Sigmoid colon (tissue), 7 donors: ENCODE results near the gene TSPAN32. TPM values are rescaled to one million over a fixed set of nuclear protein-coding genes. Genes with fewer than 3 reads are reported as not detected.

ENCODE experiments used
- DNase-seq: peaks from one replicate; pipeline ENCODE4 v3.0.0-alpha.2; 2019
- H3K27ac ChIP-seq, 4 donors: fragments of 200-600 bp; sonication (generic); one replicate each; pipeline ENCODE4 v1.5.1; 2016 to 2019; ENCODE audit warnings: mild to moderate bottlenecking in 1 of 4
- H3K27me3 ChIP-seq, 3 donors: fragments of 200-600 bp; sonication (generic); one replicate each; pipeline ENCODE4 v1.5.1; 2019; ENCODE audit warnings: mild to moderate bottlenecking in 1 of 3
- H3K36me3 ChIP-seq, 4 donors: fragments of 200-600 bp; sonication (generic); one replicate each; pipeline ENCODE4 v1.5.1; 2016 to 2019
- H3K4me1 ChIP-seq, 4 donors: fragments of 200-600 bp; sonication (generic); one replicate each; pipeline ENCODE4 v1.5.1; 2017 to 2019
- H3K4me3 ChIP-seq, 4 donors: fragments of 200-600 bp; sonication (generic); one replicate each; pipeline ENCODE4 v1.5.1; 2017 to 2019; ENCODE audit warnings: mild to moderate bottlenecking in 2 of 4, moderate library complexity in 1 of 4
- H3K9me3 ChIP-seq, 4 donors: fragments of 200-600 bp in 3 of 4; sonication (generic) in 3 of 4; one replicate each; pipeline versions ENCODE4 v1.5.1 to v1.6.1; 2013 to 2019
- CTCF ChIP-seq, 4 experiments: fragments of 450-650 bp in 3 of 4; fragments of 200-600 bp in 1 of 4; IDR thresholded peaks; one replicate each; pipeline ENCODE4 v1.5.1; 2016 to 2019; ENCODE audit warnings: antibody characterized with exemption in 4 of 4, mild to moderate bottlenecking in 3 of 4, moderate library complexity in 2 of 4
- EP300 ChIP-seq, 4 donors: sonication (generic); formaldehyde crosslinking; IDR thresholded peaks; one replicate each; pipeline ENCODE4 v1.6.1; 2017; ENCODE audit warnings: antibody characterized with exemption in 4 of 4
- POLR2A ChIP-seq, 2 donors: fragments of 450-650 bp; IDR thresholded peaks; one replicate each; pipeline ENCODE4 v1.6.1; 2016; ENCODE audit warnings: antibody characterized with exemption in 2 of 2, mild to moderate bottlenecking in 2 of 2, moderate library complexity in 2 of 2
- POLR2AphosphoS5 ChIP-seq, 4 donors: sonication (generic); formaldehyde crosslinking; IDR thresholded peaks; one replicate each; pipeline ENCODE4 v1.6.1; 2017; ENCODE audit warnings: antibody characterized with exemption in 4 of 4
- WGBS, 2 donors: extraction: QIAGEN DNeasy Blood & Tissue Kit; methylation state at CpG; one replicate each; pipeline ENCODE4 v1.1.7; 2013; 5-methylcytosine and 5-hydroxymethylcytosine counted together
- intact Hi-C: fragments of 100-400 bp; cut with DNase I; formaldehyde crosslinking; loops from one replicate; pipeline ENCODE4 v1.15.1; 2023
- polyA plus RNA-seq, 3 donors: library from polyadenylated mRNA; stranded (reverse); fragments of 200-250 nt; gene quantifications; one replicate each; pipeline ENCODE4 v1.2.3, GENCODE V29; 2013
- total RNA-seq, 4 donors: library from RNA; depleted of rRNA; stranded (reverse); fragments of >200 nt; gene quantifications; one replicate each; pipeline ENCODE4 v1.1.0, GENCODE V29; 2016
- donor health status: healthy with polysubstance abuse.
- donor health status: Bipolar disorder and iron deficiency.
- donor health status: healthy.

TSPAN32 gene
- total and polyA plus RNA-seq, 7 donors = 0.81 to 5.3 (median 1.1) TPM; not detected in 2

- H3K36me3 ChIP-seq = no peaks in the 10 kb centered on the region
- H3K4me3 ChIP-seq = no peak overlapping the region
- peak; percentile 65 for DNase-seq
- peaks cover 0 to 71% (median 65%) of the 10 kb centered on the region in 4 donors for H3K4me1 ChIP-seq
- no peaks in the 10 kb centered on the region for H3K27me3 ChIP-seq
- no peak for TF ChIP-seq POLR2AphosphoS5 (IDR thresholded peaks at IDR 0.05)
- no peak for TF ChIP-seq POLR2A (IDR thresholded peaks at IDR 0.05)
- 78 to 92% methylated on average over 23 of the region's 23 CpGs for WGBS, 2 donors
- peak overlapping the region; percentile 87 to 94 (median 92) for H3K27ac ChIP-seq
- intact Hi-C loops = loop anchor here (5.0 to 10.0 kb wide), 3 partner anchors 95 to 580 kb away; partner anchors contain the start of genes CDKN1C and TSSC4
- H3K9me3 ChIP-seq = no peaks in the 10 kb centered on the region
These were observed 5.9 kb downstream of the TSPAN32 start for GRCh38 chr11:2307501-2308331.

GRCh38 chr11:2308713-2309112 lies 6.9 kb downstream of the TSPAN32 start:
- Histone ChIP-seq H3K4me1 (peaks cover 0 to 71% (median 65%) of the 10 kb centered on the region in 4 donors), H3K27me3 (no peaks in the 10 kb centered on the region), H3K36me3 (no peaks in the 10 kb centered on the region), H3K9me3 (no peaks in the 10 kb centered on the region), H3K27ac (peak overlapping the region in 1 of 4 donors; percentile 10), H3K4me3 (no peak overlapping the region)
- peak; percentile 66 for DNase-seq
- intact Hi-C loops = loop anchor here (5.0 to 10.0 kb wide), 3 partner anchors 94 to 579 kb away; partner anchors contain the start of genes CDKN1C and TSSC4
- 69 to 94% methylated on average over 7 of the region's 7 CpGs for WGBS, 2 donors
- no peak for TF ChIP-seq POLR2A (IDR thresholded peaks at IDR 0.05)
- TF ChIP-seq CTCF (IDR thresholded peaks at IDR 0.05) = no peak
- no peak for TF ChIP-seq POLR2AphosphoS5 (IDR thresholded peaks at IDR 0.05)
- TF ChIP-seq EP300 (IDR thresholded peaks at IDR 0.05) = no peak

GRCh38 chr11:2309251-2310072 lies 7.6 kb downstream of the TSPAN32 start:
- Histone ChIP-seq H3K9me3 (no peaks in the 10 kb centered on the region), H3K27me3 (no peaks in the 10 kb centered on the region), H3K27ac (peak overlapping the region in 2 of 4 donors; percentile 7 to 10), H3K4me3 (no peak overlapping the region), H3K36me3 (no peaks in the 10 kb centered on the region), H3K4me1 (peaks cover 0 to 71% (median 67%) of the 10 kb centered on the region in 4 donors)
- no peak for TF ChIP-seq EP300 (IDR thresholded peaks at IDR 0.05)
- no peak for TF ChIP-seq POLR2AphosphoS5 (IDR thresholded peaks at IDR 0.05)
- no peak for TF ChIP-seq POLR2A (IDR thresholded peaks at IDR 0.05)
- no peak for TF ChIP-seq CTCF (IDR thresholded peaks at IDR 0.05)
- peak; percentile 48 for DNase-seq
- intact Hi-C loops = loop anchor here (5.0 to 10.0 kb wide), 3 partner anchors 93 to 578 kb away; partner anchors contain the start of genes CDKN1C and TSSC4
- WGBS, 2 donors = 77 to 86% methylated on average over 19 of the region's 19 CpGs

GRCh38 chr11:2310073-2310785 lies 8.4 kb downstream of the TSPAN32 start:
- Histone ChIP-seq H3K4me3 (no peak overlapping the region), H3K36me3 (no peaks in the 10 kb centered on the region), H3K4me1 (peaks cover 0 to 71% (median 65%) of the 10 kb centered on the region in 4 donors), H3K27ac (peak overlapping the region in 2 of 4 donors; percentile 86 to 90), H3K9me3 (no peaks in the 10 kb centered on the region), H3K27me3 (no peaks in the 10 kb centered on the region)
- DNase-seq = peak; percentile 59
- TF ChIP-seq CTCF (IDR thresholded peaks at IDR 0.05) (no peak), POLR2AphosphoS5 (IDR thresholded peaks at IDR 0.05) (no peak), EP300 (IDR thresholded peaks at IDR 0.05) (no peak), POLR2A (IDR thresholded peaks at IDR 0.05) (no peak)
- intact Hi-C loops = no loop called here
- WGBS, 2 donors = 82 to 88% methylated on average over 16 of the region's 16 CpGs
